IPS-15b (cell line): ENCODE results near the gene FAHD2B.
"Not testable (repeated sequence)": the region's sequence is repeated elsewhere in the genome, so short reads cannot be mapped to it uniquely, and the experiment has no call there.

Source experiments
- H3K27me3 ChIP-seq: one replicate; pipeline ENCODE4 v1.6.1; 2013; ENCODE audit warnings: low read length; ENCODE audit not compliant: control insufficient read depth, insufficient read depth
- H3K36me3 ChIP-seq: one replicate; pipeline ENCODE4 v1.6.1; 2013; ENCODE audit warnings: low read length; ENCODE audit not compliant: control insufficient read depth, insufficient read depth
- H3K4me1 ChIP-seq: one replicate; pipeline ENCODE4 v1.6.1; 2013; ENCODE audit warnings: mild to moderate bottlenecking, low read length; ENCODE audit not compliant: control insufficient read depth, insufficient read depth
- H3K4me3 ChIP-seq: one replicate; pipeline ENCODE4 v1.5.1; 2013; ENCODE audit warnings: low read depth, low read length
- H3K9ac ChIP-seq: one replicate; pipeline ENCODE4 v1.6.1; 2013; ENCODE audit warnings: low read depth, mild to moderate bottlenecking, low read length
- H3K9me3 ChIP-seq: one replicate; pipeline ENCODE4 v1.6.1; 2013; ENCODE audit warnings: mild to moderate bottlenecking, low read length; ENCODE audit not compliant: control insufficient read depth, insufficient read depth

FAHD2B gene

GRCh38 chr2:97092946-97093345 is 1.7 kb downstream of the FAHD2B start:
- H3K9me3 ChIP-seq, H3K4me3 ChIP-seq, H3K4me1 ChIP-seq, H3K36me3 ChIP-seq, H3K27me3 ChIP-seq, H3K9ac ChIP-seq: not testable (repeated sequence)

GRCh38 chr2:97088706-97089105 is 6.0 kb downstream of the FAHD2B start:
- not testable (repeated sequence) for H3K4me1 ChIP-seq, H3K9ac ChIP-seq, H3K9me3 ChIP-seq, H3K4me3 ChIP-seq, H3K27me3 ChIP-seq, H3K36me3 ChIP-seq

- H3K27me3 ChIP-seq, H3K9me3 ChIP-seq, H3K4me3 ChIP-seq, H3K9ac ChIP-seq, H3K4me1 ChIP-seq, H3K36me3 ChIP-seq: not testable (repeated sequence)
Observed at GRCh38 chr2:97085093-97085492, 9.6 kb downstream of the FAHD2B start.

GRCh38 chr2:97083516-97083915 is 11.2 kb downstream of the FAHD2B start:
- H3K27me3 ChIP-seq, H3K4me3 ChIP-seq, H3K9ac ChIP-seq, H3K36me3 ChIP-seq, H3K9me3 ChIP-seq, H3K4me1 ChIP-seq: not testable (repeated sequence)

- not testable (repeated sequence) for H3K27me3 ChIP-seq, H3K4me1 ChIP-seq, H3K9ac ChIP-seq, H3K4me3 ChIP-seq, H3K36me3 ChIP-seq, H3K9me3 ChIP-seq
Observed at GRCh38 chr2:97082206-97082605, 12.5 kb downstream of the FAHD2B start.

GRCh38 chr2:97080855-97081254 is 13.8 kb downstream of the FAHD2B start:
- not testable (repeated sequence) for H3K9ac ChIP-seq, H3K9me3 ChIP-seq

GRCh38 chr2:97077213-97077612 is 17.5 kb downstream of the FAHD2B start:
- not testable (repeated sequence) for H3K9ac ChIP-seq, H3K4me3 ChIP-seq, H3K27me3 ChIP-seq, H3K9me3 ChIP-seq, H3K36me3 ChIP-seq, H3K4me1 ChIP-seq

More at GRCh38 chr2:97080855-97081254, 13.8 kb downstream of the FAHD2B start:
- H3K4me3 ChIP-seq, H3K36me3 ChIP-seq, H3K4me1 ChIP-seq, H3K27me3 ChIP-seq: not testable (repeated sequence)

GRCh38 chr2:97070915-97071314 is 23.8 kb downstream of the FAHD2B start:
- H3K9ac ChIP-seq, H3K4me1 ChIP-seq, H3K27me3 ChIP-seq, H3K4me3 ChIP-seq, H3K36me3 ChIP-seq, H3K9me3 ChIP-seq: not testable (repeated sequence)

- not testable (repeated sequence) for H3K4me1 ChIP-seq, H3K27me3 ChIP-seq, H3K36me3 ChIP-seq, H3K9ac ChIP-seq, H3K4me3 ChIP-seq, H3K9me3 ChIP-seq
Observed at GRCh38 chr2:97068722-97069121, 26.0 kb downstream of the FAHD2B start.

GRCh38 chr2:97068074-97068473 is 26.6 kb downstream of the FAHD2B start:
- H3K27me3 ChIP-seq, result no peaks in the 10 kb centered on the region
- no peaks in the 10 kb centered on the region for H3K4me1 ChIP-seq
- H3K9ac ChIP-seq, result no peak overlapping the region
- H3K36me3 ChIP-seq, result no peaks in the 10 kb centered on the region
- no peaks in the 10 kb centered on the region for H3K9me3 ChIP-seq
- H3K4me3 ChIP-seq, result no peak overlapping the region

GRCh38 chr2:97067279-97068004 is 27.2 kb downstream of the FAHD2B start:
- Histone ChIP-seq H3K4me1 (no peaks in the 10 kb centered on the region), H3K27me3 (no peaks in the 10 kb centered on the region), H3K9ac (no peak overlapping the region), H3K36me3 (no peaks in the 10 kb centered on the region), H3K9me3 (no peaks in the 10 kb centered on the region), H3K4me3 (no peak overlapping the region)

GRCh38 chr2:97066030-97066429 is 28.7 kb downstream of the FAHD2B start:
- not testable (repeated sequence) for H3K4me3 ChIP-seq, H3K27me3 ChIP-seq, H3K9me3 ChIP-seq, H3K9ac ChIP-seq, H3K4me1 ChIP-seq, H3K36me3 ChIP-seq

- H3K4me3 ChIP-seq, H3K9ac ChIP-seq, H3K27me3 ChIP-seq, H3K9me3 ChIP-seq, H3K4me1 ChIP-seq, H3K36me3 ChIP-seq: not testable (repeated sequence)
Observed at GRCh38 chr2:97062020-97062419, 32.7 kb downstream of the FAHD2B start.
